K562 (cell line): Measurements from ENCODE around the gene JAG2. TPM values are rescaled to one million over a fixed set of nuclear protein-coding genes. Genes with fewer than 3 reads are reported as not detected.

ENCODE experiments used
- ATAC-seq: fragments of 200-7000 bp; cut with Tn5 transposase; 3 replicates; pipeline ENCODE4 v1.9.1; 2020; ENCODE audit warnings: moderate library complexity
- BruUV-seq: library from RNA; stranded (reverse); fragments of 400-500 nt; replicated peaks from 2 replicates; lab custom pipeline; 2021; lab: Mats Ljungman, UMichigan
- CTCF ChIA-PET: fragments of 300-600 bp; formaldehyde crosslinking; extraction: SDS; loops from one replicate; lab custom pipeline; 2021; ENCODE audit warnings: low intra/inter-chr PET ratio; lab: Yijun Ruan, JAX
- POLR2A ChIA-PET: fragments of 300-600, 350-650 bp; sonication (Branson Sonifier 250); formaldehyde crosslinking; extraction: SDS; loops from one replicate; lab custom pipeline; 2021; ENCODE audit warnings: antibody characterized with exemption, inconsistent platforms; lab: Yijun Ruan, JAX
- DNase-seq, 4 experiments: peaks; one replicate each; pipeline versions ENCODE4 v3.0.0 to v3.0.0-alpha.2; 2011 to 2018; ENCODE audit warnings: low spot score in 3 of 4, mixed read lengths in 3 of 4; ENCODE audit errors: extremely low read depth in 1 of 4
- FAIRE-seq: peaks from 2 replicates; lab custom pipeline; 2011; peaks lifted over from hg19 to GRCh38; lab: Jason Lieb, UNC
- H2AFZ ChIP-seq: 2 replicates; pipeline ENCODE4 v1.6.0; 2011; ENCODE audit warnings: low read depth, low read length, control low read depth, inconsistent platforms
- H3K27ac ChIP-seq: fragments of 200-600 bp; 3 replicates; pipeline ENCODE4 v1.8.0; 2011; ENCODE audit warnings: low read depth, mild to moderate bottlenecking, control low read depth, inconsistent platforms, low read length, moderate library complexity, mixed read lengths; ENCODE audit errors: extremely low read depth
- H3K27me3 ChIP-seq, 2 experiments: fragments of 300-600 bp in 1 of 2; 2 replicates in 1 of 2; 3 replicates in 1 of 2; pipeline versions ENCODE4 v1.6.0 to v1.8.0; 2011; ENCODE audit warnings: inconsistent platforms in 2 of 2, low read length in 2 of 2, mild to moderate bottlenecking in 1 of 2, mixed read lengths in 1 of 2, moderate library complexity in 1 of 2; ENCODE audit not compliant: control insufficient read depth in 2 of 2, insufficient read depth in 2 of 2
- H3K36me3 ChIP-seq: fragments of 300-600 bp; 3 replicates; pipeline ENCODE4 v1.8.0; 2011; ENCODE audit warnings: mild to moderate bottlenecking, low read length, inconsistent platforms; ENCODE audit not compliant: control insufficient read depth, insufficient read depth
- H3K4me1 ChIP-seq, 2 experiments: fragments of 200-600 bp in 1 of 2; replicated peaks in 1 of 2; 2 replicates in 1 of 2; 3 replicates in 1 of 2; pipeline versions ENCODE4 v1.5.1 to v1.8.0; 2011; ENCODE audit warnings: inconsistent platforms in 2 of 2, low read length in 2 of 2, mild to moderate bottlenecking in 1 of 2, mixed read lengths in 1 of 2, moderate library complexity in 1 of 2; ENCODE audit not compliant: control insufficient read depth in 2 of 2, insufficient read depth in 2 of 2
- H3K4me2 ChIP-seq: 2 replicates; pipeline ENCODE4 v1.6.1; 2011; ENCODE audit warnings: low read length, control low read depth, inconsistent platforms, mixed read lengths; ENCODE audit not compliant: insufficient read depth
- H3K4me3 ChIP-seq: fragments of 200-600 bp; sonication (generic), shearing (Covaris generic); 2 replicates; pipeline ENCODE4 v1.5.1; 2016; ENCODE audit warnings: control low read depth, inconsistent platforms
- H3K79me2 ChIP-seq: fragments of 200-600 bp; 3 replicates; pipeline ENCODE4 v1.8.0; 2011; ENCODE audit warnings: low read length, inconsistent platforms; ENCODE audit not compliant: control insufficient read depth, insufficient read depth
- H3K9ac ChIP-seq, 2 experiments: 2 replicates each; pipeline versions ENCODE4 v1.6.0 to v1.6.1; 2011; ENCODE audit warnings: low read depth in 2 of 2, low read length in 2 of 2, control low read depth in 1 of 2, inconsistent platforms in 1 of 2, mild to moderate bottlenecking in 1 of 2, mixed read lengths in 1 of 2; ENCODE audit not compliant: insufficient read depth in 1 of 2
- H3K9me1 ChIP-seq: one replicate; pipeline ENCODE4 v1.6.0; 2011; ENCODE audit warnings: inconsistent platforms, mild to moderate bottlenecking, low read length, moderate library complexity; ENCODE audit not compliant: control insufficient read depth, insufficient read depth
- H3K9me3 ChIP-seq: replicated peaks from 2 replicates; pipeline ENCODE4 v1.5.1; 2011; ENCODE audit warnings: low read depth, low read length, inconsistent platforms; ENCODE audit not compliant: control insufficient read depth, insufficient read depth
- H4K20me1 ChIP-seq: replicated peaks from 2 replicates; pipeline ENCODE4 v1.6.1; 2011; ENCODE audit warnings: low read length, inconsistent platforms, mixed read lengths; ENCODE audit not compliant: control insufficient read depth, insufficient read depth
- ESRRA ChIP-seq: fragments of 450-650 bp; IDR thresholded peaks from 2 replicates; pipeline ENCODE4 v1.6.1; 2014; ENCODE audit warnings: low read depth, mild to moderate bottlenecking, moderate library complexity, borderline replicate concordance
- GATAD2A ChIP-seq: fragments of 450-650 bp; IDR thresholded peaks from 2 replicates; pipeline ENCODE4 v1.6.1; 2017
- ILF3 ChIP-seq: fragments of 450-650 bp; IDR thresholded peaks from 2 replicates; pipeline ENCODE4 v1.6.1; 2018; ENCODE audit warnings: antibody characterized with exemption, mild to moderate bottlenecking, moderate library complexity, borderline replicate concordance
- RBM22 ChIP-seq: fragments of 200-400 bp; formaldehyde crosslinking; IDR thresholded peaks from 2 replicates; pipeline ENCODE4 v1.6.1; 2018; ENCODE audit warnings: low read length, low read depth; ENCODE audit not compliant: poor library complexity, severe bottlenecking
- SIX5 ChIP-seq, 2 experiments: IDR thresholded peaks; 2 replicates each; pipeline ENCODE4 v1.6.1; 2011; ENCODE audit warnings: low read length in 2 of 2, borderline replicate concordance in 1 of 2, low read depth in 1 of 2, mild to moderate bottlenecking in 1 of 2, moderate library complexity in 1 of 2; ENCODE audit not compliant: insufficient read depth in 1 of 2
- ZC3H8 ChIP-seq: fragments of 450-650 bp; IDR thresholded peaks from 2 replicates; pipeline ENCODE4 v1.6.1; 2017
- WGBS: fragments of 100-300 bp; shearing (Covaris generic); methylation state at CpG from one replicate; pipeline ENCODE4 v1.1.6; 2016; ENCODE audit warnings: low coverage, mixed read lengths; ENCODE audit not compliant: insufficient coverage; ENCODE audit errors: missing lambda C conversion rate; 5-methylcytosine and 5-hydroxymethylcytosine counted together
- in situ Hi-C: fragments of 300-500 bp; cut with MboI; formaldehyde crosslinking; loops from 4 replicates; pipeline ENCODE4 v1.15.0; 2018; ENCODE audit warnings: inconsistent platforms, mixed read lengths
- intact Hi-C: fragments of 100-400 bp; cut with micrococcal nuclease; formaldehyde crosslinking; loops from 2 replicates; pipeline ENCODE4 v1.14.2; 2022
- polyA plus RNA-seq, 8 experiments: library from polyadenylated mRNA; depleted of rRNA in 4 of 8; stranded (reverse) in 5 of 8; unstranded in 3 of 8; fragments of >200 nt; fragmentation: Nextera tagmentation in 2 of 8; fragmentation: Illumina TruSeq in 1 of 8; extraction: Ambion mirVana in 2 of 8; extraction: Trizol in 1 of 8; gene quantifications; 2 replicates each; pipeline versions ENCODE4 v1.2.1 to v1.2.3, GENCODE V29; 2011 to 2014; ENCODE audit warnings: inconsistent platforms in 1 of 8, missing spikeins in 1 of 8
- total RNA-seq, 7 experiments: library from RNA; depleted of rRNA in 6 of 7; stranded (reverse); fragments of >200 nt in 6 of 7; fragmentation: Illumina TruSeq in 2 of 7; extraction: Trizol in 2 of 7; gene quantifications; 2 replicates each; pipeline versions ENCODE4 v1.2.1 to v1.2.3, GENCODE V29; 2011 to 2021; ENCODE audit warnings: low replicate concordance in 1 of 7
- TF ChIP-seq, protein P1 (sequence below): fragments of 250-450 bp; sonication (Bioruptor Pico); IDR thresholded peaks from 2 replicates; pipeline ENCODE4 v1.4.0; 2020
- TF ChIP-seq, protein P2 (sequence below): sonication (generic); formaldehyde crosslinking; IDR thresholded peaks from 2 replicates; pipeline ENCODE4 v1.8.1; 2023; ENCODE audit warnings: mild to moderate bottlenecking, missing genetic modification reagents

Gene JAG2
- total and polyA plus RNA-seq, 9 of the 15 experiments (the other 6 are each of a cell fraction or from before 2014, with no cell fraction given), result 0.25 to 48.4 (median 8.6) TPM

DNA sequence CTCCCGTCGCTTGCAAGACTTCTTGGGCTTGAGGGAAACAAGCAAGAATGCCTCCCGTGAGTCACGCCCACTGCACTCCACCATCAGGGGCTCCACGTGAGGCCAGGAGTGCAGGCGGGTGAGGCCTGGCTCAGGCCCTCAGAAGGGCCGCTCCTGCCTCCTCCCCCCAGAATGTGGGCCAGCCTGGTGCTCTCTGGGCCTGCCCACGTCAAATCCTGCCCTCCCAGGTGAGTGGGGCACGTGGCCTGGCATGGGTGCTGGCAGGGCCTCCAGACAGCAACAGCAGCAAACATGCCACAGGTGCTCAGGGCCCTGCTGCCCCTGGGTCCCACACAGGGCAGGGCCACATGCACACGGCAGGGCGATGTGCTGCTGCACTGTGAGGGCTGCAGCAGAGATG, 49.2 kb upstream of the JAG2 start (continued):
- TF ChIP-seq, protein P1, sequence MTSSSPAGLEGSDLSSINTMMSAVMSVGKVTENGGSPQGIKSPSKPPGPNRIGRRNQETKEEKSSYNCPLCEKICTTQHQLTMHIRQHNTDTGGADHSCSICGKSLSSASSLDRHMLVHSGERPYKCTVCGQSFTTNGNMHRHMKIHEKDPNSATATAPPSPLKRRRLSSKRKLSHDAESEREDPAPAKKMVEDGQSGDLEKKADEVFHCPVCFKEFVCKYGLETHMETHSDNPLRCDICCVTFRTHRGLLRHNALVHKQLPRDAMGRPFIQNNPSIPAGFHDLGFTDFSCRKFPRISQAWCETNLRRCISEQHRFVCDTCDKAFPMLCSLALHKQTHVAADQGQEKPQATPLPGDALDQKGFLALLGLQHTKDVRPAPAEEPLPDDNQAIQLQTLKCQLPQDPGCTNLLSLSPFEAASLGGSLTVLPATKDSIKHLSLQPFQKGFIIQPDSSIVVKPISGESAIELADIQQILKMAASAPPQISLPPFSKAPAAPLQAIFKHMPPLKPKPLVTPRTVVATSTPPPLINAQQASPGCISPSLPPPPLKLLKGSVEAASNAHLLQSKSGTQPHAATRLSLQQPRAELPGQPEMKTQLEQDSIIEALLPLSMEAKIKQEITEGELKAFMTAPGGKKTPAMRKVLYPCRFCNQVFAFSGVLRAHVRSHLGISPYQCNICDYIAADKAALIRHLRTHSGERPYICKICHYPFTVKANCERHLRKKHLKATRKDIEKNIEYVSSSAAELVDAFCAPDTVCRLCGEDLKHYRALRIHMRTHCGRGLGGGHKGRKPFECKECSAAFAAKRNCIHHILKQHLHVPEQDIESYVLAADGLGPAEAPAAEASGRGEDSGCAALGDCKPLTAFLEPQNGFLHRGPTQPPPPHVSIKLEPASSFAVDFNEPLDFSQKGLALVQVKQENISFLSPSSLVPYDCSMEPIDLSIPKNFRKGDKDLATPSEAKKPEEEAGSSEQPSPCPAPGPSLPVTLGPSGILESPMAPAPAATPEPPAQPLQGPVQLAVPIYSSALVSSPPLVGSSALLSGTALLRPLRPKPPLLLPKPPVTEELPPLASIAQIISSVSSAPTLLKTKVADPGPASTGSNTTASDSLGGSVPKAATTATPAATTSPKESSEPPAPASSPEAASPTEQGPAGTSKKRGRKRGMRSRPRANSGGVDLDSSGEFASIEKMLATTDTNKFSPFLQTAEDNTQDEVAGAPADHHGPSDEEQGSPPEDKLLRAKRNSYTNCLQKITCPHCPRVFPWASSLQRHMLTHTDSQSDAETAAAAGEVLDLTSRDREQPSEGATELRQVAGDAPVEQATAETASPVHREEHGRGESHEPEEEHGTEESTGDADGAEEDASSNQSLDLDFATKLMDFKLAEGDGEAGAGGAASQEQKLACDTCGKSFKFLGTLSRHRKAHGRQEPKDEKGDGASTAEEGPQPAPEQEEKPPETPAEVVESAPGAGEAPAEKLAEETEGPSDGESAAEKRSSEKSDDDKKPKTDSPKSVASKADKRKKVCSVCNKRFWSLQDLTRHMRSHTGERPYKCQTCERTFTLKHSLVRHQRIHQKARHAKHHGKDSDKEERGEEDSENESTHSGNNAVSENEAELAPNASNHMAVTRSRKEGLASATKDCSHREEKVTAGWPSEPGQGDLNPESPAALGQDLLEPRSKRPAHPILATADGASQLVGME (CRISPR knock-in tag), result no peak
- TF ChIP-seq ILF3 (no peak), GATAD2A (no peak), ZC3H8 (no peak)

GRCh38 chr14:105216490-105217247, 48.1 kb upstream of the JAG2 start:
- Histone ChIP-seq H3K9me1 (no peaks in the 10 kb centered on the region), H3K9ac (no peak overlapping the region), H4K20me1 (no peaks in the 10 kb centered on the region), H3K27me3 (no peaks in the 10 kb centered on the region), H3K4me2 (no peak overlapping the region), H3K27ac (no peak overlapping the region), H3K4me1 (peaks cover 0 to 9% of the 10 kb centered on the region in 2 experiments; a peak in 2 of 5 replicates), H3K79me2 (no peaks in the 10 kb centered on the region), H3K4me3 (no peak overlapping the region), H3K36me3 (peaks cover 22% of the 10 kb centered on the region; the same call in 1 of the 3 replicates), H3K9me3 (no peaks in the 10 kb centered on the region), H2AFZ (no peak overlapping the region)
- intact Hi-C loops, result no loop called here
- BruUV-seq, result no TSS peak
- DNase-seq (no peak), ATAC-seq (no peak), FAIRE-seq (no peak)
- ChIA-PET POLR2A (no interaction called here), CTCF (interaction anchor here (0.6 kb wide), 1 partner anchor 85 kb away, joined by 3 read pairs; no protein-coding TSS in a partner anchor)
- in situ Hi-C loops, result no loop called here
- WGBS, result 96% methylated on average over 10 of the region's 30 CpGs
- peak; percentile 52 for TF ChIP-seq RBM22
- no peak for TF ChIP-seq ESRRA
- TF ChIP-seq SIX5 (IDR thresholded peaks at IDR 0.05; ENCODE audit: borderline replicate concordance in 1 of 2, insufficient read depth in 1 of 2, low read depth in 1 of 2, low read length in 2 of 2), result no peak
- TF ChIP-seq, protein P2, sequence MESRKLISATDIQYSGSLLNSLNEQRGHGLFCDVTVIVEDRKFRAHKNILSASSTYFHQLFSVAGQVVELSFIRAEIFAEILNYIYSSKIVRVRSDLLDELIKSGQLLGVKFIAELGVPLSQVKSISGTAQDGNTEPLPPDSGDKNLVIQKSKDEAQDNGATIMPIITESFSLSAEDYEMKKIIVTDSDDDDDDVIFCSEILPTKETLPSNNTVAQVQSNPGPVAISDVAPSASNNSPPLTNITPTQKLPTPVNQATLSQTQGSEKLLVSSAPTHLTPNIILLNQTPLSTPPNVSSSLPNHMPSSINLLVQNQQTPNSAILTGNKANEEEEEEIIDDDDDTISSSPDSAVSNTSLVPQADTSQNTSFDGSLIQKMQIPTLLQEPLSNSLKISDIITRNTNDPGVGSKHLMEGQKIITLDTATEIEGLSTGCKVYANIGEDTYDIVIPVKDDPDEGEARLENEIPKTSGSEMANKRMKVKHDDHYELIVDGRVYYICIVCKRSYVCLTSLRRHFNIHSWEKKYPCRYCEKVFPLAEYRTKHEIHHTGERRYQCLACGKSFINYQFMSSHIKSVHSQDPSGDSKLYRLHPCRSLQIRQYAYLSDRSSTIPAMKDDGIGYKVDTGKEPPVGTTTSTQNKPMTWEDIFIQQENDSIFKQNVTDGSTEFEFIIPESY (CRISPR knock-in tag), result peak; percentile 50; the same call in 1 of the 2 replicates
